Activated CD8-positive, alpha-beta T cell treated with anti-CD3 and anti-CD28 coated beads for 36 hours (primary cell): ENCODE data around the gene CHST4. TPM values are rescaled to one million over a fixed set of nuclear protein-coding genes. Genes with fewer than 3 reads are reported as not detected.

Experiments
- ATAC-seq: fragments of 200-7000 bp; cut with Tn5 transposase; one replicate; pipeline ENCODE4 v1.10.0; 2021; ENCODE audit warnings: mild to moderate bottlenecking, moderate library complexity
- CTCF ChIA-PET: fragments of 350-600 bp; sonication (Branson Sonifier 250); formaldehyde crosslinking; loops from one replicate; lab custom pipeline; 2021; ENCODE audit warnings: antibody characterized with exemption; lab: Charles Lee
- POLR2A ChIA-PET: fragments of 350-600 bp; sonication (Branson Sonifier 250); formaldehyde crosslinking; loops from one replicate; lab custom pipeline; 2021; ENCODE audit warnings: antibody characterized with exemption; lab: Charles Lee
- DNase-seq: peaks from one replicate; pipeline ENCODE4 v3.0.0-alpha.2; 2020
- H3K27ac Mint-ChIP-seq: one replicate; pipeline ENCODE4 v1.8.0; 2021; ENCODE audit warnings: mild to moderate bottlenecking, mixed read lengths
- H3K27me3 Mint-ChIP-seq: one replicate; pipeline ENCODE4 v1.8.0; 2021; ENCODE audit warnings: mixed read lengths
- H3K36me3 Mint-ChIP-seq: one replicate; pipeline ENCODE4 v1.8.0; 2021; ENCODE audit warnings: low read depth, mixed read lengths
- H3K4me1 Mint-ChIP-seq: one replicate; pipeline ENCODE4 v1.8.0; 2021; ENCODE audit warnings: low read depth, mixed read lengths
- H3K4me3 Mint-ChIP-seq: one replicate; pipeline ENCODE4 v1.8.0; 2021; ENCODE audit warnings: mild to moderate bottlenecking, moderate library complexity, mixed read lengths
- H3K9me3 Mint-ChIP-seq: one replicate; pipeline ENCODE4 v1.8.0; 2021; ENCODE audit warnings: mixed read lengths
- CTCF ChIP-seq: fragments of 200-600 bp; IDR thresholded peaks from one replicate; pipeline ENCODE4 v1.8.0; 2022; ENCODE audit warnings: antibody characterized with exemption, mild to moderate bottlenecking
- intact Hi-C: fragments of 100-400 bp; cut with micrococcal nuclease; formaldehyde crosslinking; loops from one replicate; pipeline ENCODE4 v1.10.0; 2022
- total RNA-seq, 2 experiments: library from RNA; stranded (reverse); gene quantifications; one replicate each; pipeline ENCODE4 v1.2.3, GENCODE V29; 2021

CHST4 gene
- total RNA-seq, 2 experiments from 2014 or later: 0.16 TPM; not detected in 1

GRCh38 chr16:71514476-71514875, 11.8 kb upstream of the CHST4 start:
- POLR2A ChIA-PET: no interaction called here
- H3K27ac Mint-ChIP-seq: no peak overlapping the region
- no peak for TF ChIP-seq CTCF
- intact Hi-C loops: no loop called here
- no peaks in the 10 kb centered on the region for H3K4me1 Mint-ChIP-seq
- CTCF ChIA-PET: interaction anchor here (1.2 kb wide), 1 partner anchor 15 kb away, joined by 5 read pairs; no protein-coding TSS in a partner anchor
- DNase-seq (no peak), ATAC-seq (no peak)
- H3K27me3 Mint-ChIP-seq: peaks cover 6% of the 10 kb centered on the region
- no peak overlapping the region for H3K4me3 Mint-ChIP-seq
- no peaks in the 10 kb centered on the region for H3K36me3 Mint-ChIP-seq
- H3K9me3 Mint-ChIP-seq: no peaks in the 10 kb centered on the region

- DNase-seq (no peak), ATAC-seq (no peak)
- intact Hi-C loops: no loop called here
- H3K9me3 Mint-ChIP-seq: no peaks in the 10 kb centered on the region
- H3K4me1 Mint-ChIP-seq: no peaks in the 10 kb centered on the region
- H3K27me3 Mint-ChIP-seq: peaks cover 2% of the 10 kb centered on the region
- ChIA-PET CTCF (no interaction called here), POLR2A (no interaction called here)
- TF ChIP-seq CTCF: no peak
- H3K4me3 Mint-ChIP-seq: no peak overlapping the region
- no peaks in the 10 kb centered on the region for H3K36me3 Mint-ChIP-seq
- H3K27ac Mint-ChIP-seq: no peak overlapping the region
These were observed 11.2 kb upstream of the CHST4 start for GRCh38 chr16:71515026-71515425.

- Mint-ChIP-seq H3K27ac (no peak overlapping the region), H3K4me3 (no peak overlapping the region), H3K36me3 (no peaks in the 10 kb centered on the region), H3K9me3 (no peaks in the 10 kb centered on the region), H3K4me1 (no peaks in the 10 kb centered on the region), H3K27me3 (peaks cover 9% of the 10 kb centered on the region)
- TF ChIP-seq CTCF: no peak
- DNase-seq (no peak), ATAC-seq (no peak)
- ChIA-PET CTCF (interaction anchor here (0.7 to 1.9 kb wide), 3 partner anchors 81 to 108 kb away, joined by 3 to 7 read pairs (median 6); no protein-coding TSS in a partner anchor), POLR2A (no interaction called here)
- intact Hi-C loops: no loop called here
These were observed 5.7 kb upstream of the CHST4 start for GRCh38 chr16:71520550-71520949.

- H3K27me3 Mint-ChIP-seq: peaks cover 21% of the 10 kb centered on the region
- H3K27ac Mint-ChIP-seq: no peak overlapping the region
- ATAC-seq (no peak), DNase-seq (no peak)
- intact Hi-C loops: no loop called here
- ChIA-PET CTCF (interaction anchor here (1.7 kb wide), 1 partner anchor 25 kb away, joined by 5 read pairs; no protein-coding TSS in a partner anchor), POLR2A (no interaction called here)
- H3K9me3 Mint-ChIP-seq: no peaks in the 10 kb centered on the region
- no peak for TF ChIP-seq CTCF
- H3K4me3 Mint-ChIP-seq: no peak overlapping the region
- H3K36me3 Mint-ChIP-seq: no peaks in the 10 kb centered on the region
- peaks cover 6% of the 10 kb centered on the region for H3K4me1 Mint-ChIP-seq
These were observed 1.4 kb upstream of the CHST4 start for GRCh38 chr16:71524566-71525553.

- DNase-seq: no peak
- no peak for ATAC-seq
- Mint-ChIP-seq H3K27ac (no peak overlapping the region), H3K9me3 (no peaks in the 10 kb centered on the region), H3K4me1 (peaks cover 6% of the 10 kb centered on the region), H3K36me3 (no peaks in the 10 kb centered on the region), H3K27me3 (peaks cover 16% of the 10 kb centered on the region), H3K4me3 (no peak overlapping the region)
- no peak for TF ChIP-seq CTCF
- intact Hi-C loops: no loop called here
- ChIA-PET CTCF (interaction anchor here (1.2 kb wide), 1 partner anchor 10 kb away, joined by 3 read pairs; no protein-coding TSS in a partner anchor), POLR2A (no interaction called here)
These were observed 2.0 kb downstream of the CHST4 start for GRCh38 chr16:71528257-71528656.
